Measurements from ENCODE around the gene ZGPAT. TPM values are rescaled to one million over a fixed set of nuclear protein-coding genes. Genes with fewer than 3 reads are reported as not detected.

Gene ZGPAT
- total and polyA plus RNA-seq, 2 of the 13 experiments (the other 11 are each of a cell fraction or from before 2014, with no cell fraction given), result 23.0 to 41.9 TPM

- peak; percentile 7; the same call in 1 of the 2 replicates for TF ChIP-seq TFAP4 (IDR thresholded peaks at IDR 0.05; ENCODE audit: borderline replicate concordance, low read depth)
- no peak for TF ChIP-seq RAD51 (IDR thresholded peaks at IDR 0.05; ENCODE audit: borderline replicate concordance)
- no peak for TF ChIP-seq ZNF101 (CRISPR knock-in tag; IDR thresholded peaks at IDR 0.05; ENCODE audit: borderline replicate concordance, low read depth)
- TF ChIP-seq ZNF639 (CRISPR knock-in tag; conservative IDR thresholded peaks at IDR 0.05), result no peak; the same call in 1 of the 2 replicates
- TF ChIP-seq MEIS2 (CRISPR knock-in tag; IDR thresholded peaks at IDR 0.05), result no peak
- TF ChIP-seq ZMAT5 (CRISPR knock-in tag; IDR thresholded peaks at IDR 0.05; ENCODE audit: borderline replicate concordance, low read depth), result no peak
- TF ChIP-seq REPIN1 (CRISPR knock-in tag; IDR thresholded peaks at IDR 0.05; ENCODE audit: borderline replicate concordance, low read depth), result peak; percentile 21; the same call in 1 of the 2 replicates
- no peak for TF ChIP-seq ZNF496 (CRISPR knock-in tag; IDR thresholded peaks at IDR 0.05; ENCODE audit: insufficient replicate concordance)
- 0 out of 2 replicates have a peak, but pooled peaks have one; percentile 17 for TF ChIP-seq IRX3 (CRISPR knock-in tag; IDR thresholded peaks at IDR 0.05; ENCODE audit: borderline replicate concordance, low read depth)
- no peak for TF ChIP-seq ZNF891 (CRISPR knock-in tag; IDR thresholded peaks at IDR 0.05)
- TF ChIP-seq ZNF770 (CRISPR knock-in tag; IDR thresholded peaks at IDR 0.05), result no peak
- TF ChIP-seq NCOA1 (CRISPR knock-in tag; IDR thresholded peaks at IDR 0.05), result peak; percentile 54; the same call in 1 of the 2 replicates
- no peak for TF ChIP-seq BCLAF1 (IDR thresholded peaks at IDR 0.05)
- no peak for TF ChIP-seq MBNL3 (CRISPR knock-in tag; conservative IDR thresholded peaks at IDR 0.05)
- no peak for TF ChIP-seq ATF6 (CRISPR knock-in tag; conservative IDR thresholded peaks at IDR 0.05)
- no peak for TF ChIP-seq ZNF510 (CRISPR knock-in tag; IDR thresholded peaks at IDR 0.05; ENCODE audit: low read depth)
- no peak for TF ChIP-seq SNAPC2 (CRISPR knock-in tag; IDR thresholded peaks at IDR 0.05)
- TF ChIP-seq ARHGAP35 (CRISPR knock-in tag; IDR thresholded peaks at IDR 0.05; ENCODE audit: borderline replicate concordance), result peak; percentile 64; the same call in 1 of the 2 replicates
- TF ChIP-seq MTF1 (CRISPR knock-in tag; IDR thresholded peaks at IDR 0.05), result no peak
Measured at GRCh38 chr20:63736893-63737694, 29.3 kb downstream of the ZGPAT start (continued).
